Measurements from ENCODE around the gene TMEM218. TPM values are rescaled to one million over a fixed set of nuclear protein-coding genes. Genes with fewer than 3 reads are reported as not detected.

The TMEM218 gene
- total RNA-seq: 23.1 TPM

DNA sequence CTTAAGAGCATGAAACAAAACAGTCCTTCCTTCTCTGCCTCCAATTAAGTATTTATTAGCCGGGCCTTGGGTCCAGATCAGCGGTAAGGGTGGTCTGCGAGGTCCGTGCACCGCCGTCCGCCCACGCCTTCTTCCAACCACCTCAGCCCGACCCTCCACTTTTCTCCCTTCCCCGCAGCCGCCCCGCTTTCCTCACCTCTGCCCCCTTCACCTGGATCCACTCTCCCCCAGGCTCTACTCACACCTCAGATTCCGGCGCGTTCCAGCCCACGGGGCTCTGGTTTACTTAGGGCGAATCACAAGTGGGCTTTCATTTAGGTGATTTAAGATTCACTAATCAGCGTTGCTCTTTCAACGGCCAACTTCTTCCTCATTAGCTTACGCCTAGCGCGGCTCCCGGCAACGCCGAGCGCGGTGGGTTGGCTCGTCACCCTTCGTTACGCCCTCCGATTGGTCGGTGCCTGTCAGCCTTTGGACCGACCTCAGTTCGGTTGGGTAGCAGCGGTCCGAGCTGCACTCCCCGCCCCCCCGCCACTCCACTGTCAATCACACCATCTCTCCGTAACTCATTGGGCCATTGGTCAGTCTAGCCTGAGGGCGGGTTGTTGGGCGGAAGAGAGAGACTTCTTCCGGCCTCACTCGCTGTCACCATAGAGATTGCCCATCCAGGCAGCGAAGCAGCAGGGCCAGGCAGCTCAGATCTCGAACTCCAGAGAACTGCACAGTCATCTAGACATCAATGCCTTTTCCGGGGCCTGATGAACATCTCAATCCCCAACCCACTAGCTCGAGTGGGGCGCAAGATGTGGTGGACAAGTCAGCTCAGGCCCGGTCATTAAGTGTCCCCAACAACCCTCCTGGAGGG lies at the start of gene TMEM218:
Gene TMEM218 (minus strand): TSS at position 284 of the 865 bp plus-strand sequence. CDS start 9,385 bp downstream, outside the sequence.
- peak; percentile 99 for DNase-seq

DNA sequence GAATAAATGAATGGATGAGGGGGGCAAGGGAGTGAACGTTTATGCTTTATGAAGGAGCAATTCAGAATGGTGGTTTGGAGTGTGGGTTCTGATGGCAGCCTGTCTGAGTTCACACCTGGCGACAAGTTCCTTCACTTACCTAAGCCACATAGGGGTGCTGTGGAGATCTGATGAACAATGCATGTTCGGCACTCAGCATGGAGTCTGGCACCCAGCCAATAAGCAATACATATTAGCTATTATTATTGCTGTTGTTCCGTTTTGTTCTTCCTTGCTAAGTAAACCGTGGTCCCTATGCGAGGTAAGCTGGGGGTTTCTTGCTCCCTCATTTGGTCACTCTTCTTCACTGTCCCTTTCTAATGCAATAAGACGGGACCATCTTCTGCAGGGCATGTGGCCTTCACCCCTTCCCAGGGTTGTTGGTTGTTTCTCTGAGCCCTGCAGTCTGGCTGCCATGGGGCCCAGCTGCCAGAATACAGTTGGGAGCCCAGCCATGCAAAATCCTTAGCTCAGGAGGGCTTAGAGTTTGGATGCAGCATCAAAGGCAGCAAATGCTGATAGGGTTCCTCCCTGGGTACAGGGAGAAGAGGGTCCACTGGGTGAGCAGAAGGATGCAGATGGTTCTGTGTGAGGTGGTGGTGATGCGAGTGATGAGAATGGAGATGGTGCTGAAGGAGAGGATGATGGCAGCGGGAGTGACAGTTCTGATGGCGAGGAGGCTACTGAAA lies 46.7 kb upstream of the TMEM218 start:
- no peak for DNase-seq

DNA sequence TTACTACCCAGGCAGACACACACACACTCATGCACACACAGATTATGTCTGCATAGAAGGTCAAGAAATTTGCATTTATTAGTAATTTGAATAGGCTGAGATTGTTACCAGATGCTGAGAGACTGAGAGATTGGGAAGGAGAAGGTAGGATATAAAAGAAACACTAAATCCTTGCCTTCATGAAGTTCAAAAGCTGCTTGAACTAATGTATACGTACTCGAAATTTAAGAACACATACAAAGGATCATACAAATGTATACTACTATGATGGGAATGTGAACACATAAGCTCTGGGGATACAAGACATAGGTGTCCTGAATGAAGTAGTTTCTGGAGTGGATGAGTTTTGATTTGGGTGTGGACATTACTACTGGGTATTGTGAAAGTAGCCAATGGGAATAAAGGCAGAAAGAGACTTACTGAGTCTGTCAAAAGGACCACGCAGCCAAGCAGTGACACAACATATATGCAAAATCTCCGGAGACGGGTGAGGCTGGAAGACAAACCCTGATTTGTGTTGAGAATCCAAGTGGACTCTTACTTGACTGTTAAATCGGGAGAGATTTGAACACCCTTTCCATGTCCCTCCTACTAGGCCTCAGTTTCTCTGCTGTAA lies 45.8 kb upstream of the TMEM218 start:
- DNase-seq: no peak

DNA sequence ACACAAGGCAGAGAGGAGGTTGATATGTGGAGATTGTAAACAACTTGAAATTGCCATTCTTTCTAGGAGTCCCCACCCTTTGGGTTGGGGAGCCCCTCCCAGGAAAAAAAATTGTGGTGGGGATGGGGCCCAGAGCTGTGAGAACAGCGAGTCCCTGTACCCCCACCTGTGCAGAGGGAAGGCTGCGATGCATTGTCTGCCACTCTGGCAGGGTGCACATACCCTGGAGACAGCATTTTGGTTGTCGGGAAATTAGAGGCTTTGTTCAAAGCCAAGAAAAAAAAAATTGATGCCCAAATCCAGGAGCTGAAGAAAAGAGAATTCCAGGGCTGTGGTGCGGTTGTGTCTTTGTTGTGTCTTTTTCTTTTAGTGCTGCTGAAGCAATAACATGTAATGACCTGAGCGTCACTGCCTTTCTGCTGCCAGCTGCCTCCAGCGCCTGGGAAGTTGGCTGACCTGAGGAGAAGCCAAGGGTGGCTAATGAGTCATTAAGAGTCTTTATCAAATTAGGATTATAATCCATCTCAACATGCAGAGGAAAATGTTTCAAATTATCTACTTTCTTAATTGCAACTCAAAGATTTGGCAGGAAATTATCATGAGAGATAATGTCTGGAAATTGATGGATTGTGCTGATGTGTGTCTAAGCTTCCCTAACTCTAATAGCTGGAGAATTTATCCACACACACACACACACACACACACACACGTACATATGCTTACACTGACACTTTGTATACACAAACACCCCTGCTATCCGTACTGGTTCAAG lies 45.1 kb upstream of the TMEM218 start:
- DNase-seq: no peak

DNA sequence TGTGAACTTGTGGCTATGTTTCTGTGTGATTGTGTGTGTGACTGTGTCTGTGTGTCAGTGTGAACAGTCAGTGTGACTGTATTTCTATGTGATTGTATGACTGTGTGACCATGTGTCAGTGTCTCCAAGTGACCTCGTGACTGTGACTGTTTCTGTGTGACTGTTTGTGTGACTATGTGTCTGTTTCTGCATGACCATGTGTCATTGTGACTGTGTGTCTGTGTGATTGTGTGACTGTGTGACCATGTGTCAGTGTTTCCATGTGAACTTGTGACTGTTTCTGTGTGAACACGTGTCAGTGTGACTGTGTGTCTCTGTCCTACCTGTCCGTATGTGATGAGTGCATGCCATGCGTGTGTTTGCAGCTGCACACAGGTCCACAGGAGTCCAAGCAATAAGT lies 44.3 kb upstream of the TMEM218 start:
- no peak for DNase-seq

DNA sequence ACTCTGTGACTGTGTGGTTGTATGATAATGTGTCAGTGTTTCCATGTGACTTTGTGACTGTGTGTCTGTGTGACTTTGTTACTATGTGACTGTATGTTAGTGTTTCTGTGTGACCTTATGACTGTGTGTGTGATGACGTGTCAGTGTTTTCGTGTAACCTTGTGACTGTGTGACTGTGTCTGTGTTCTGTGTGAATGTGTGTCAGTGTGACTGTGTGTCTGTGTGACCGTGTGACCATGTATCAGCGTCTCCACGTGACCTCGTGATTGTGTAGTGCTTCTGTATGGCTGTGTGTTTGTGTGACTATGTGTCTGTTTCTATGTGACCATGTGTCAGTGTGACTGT lies 43.6 kb upstream of the TMEM218 start:
- DNase-seq: no peak

DNA sequence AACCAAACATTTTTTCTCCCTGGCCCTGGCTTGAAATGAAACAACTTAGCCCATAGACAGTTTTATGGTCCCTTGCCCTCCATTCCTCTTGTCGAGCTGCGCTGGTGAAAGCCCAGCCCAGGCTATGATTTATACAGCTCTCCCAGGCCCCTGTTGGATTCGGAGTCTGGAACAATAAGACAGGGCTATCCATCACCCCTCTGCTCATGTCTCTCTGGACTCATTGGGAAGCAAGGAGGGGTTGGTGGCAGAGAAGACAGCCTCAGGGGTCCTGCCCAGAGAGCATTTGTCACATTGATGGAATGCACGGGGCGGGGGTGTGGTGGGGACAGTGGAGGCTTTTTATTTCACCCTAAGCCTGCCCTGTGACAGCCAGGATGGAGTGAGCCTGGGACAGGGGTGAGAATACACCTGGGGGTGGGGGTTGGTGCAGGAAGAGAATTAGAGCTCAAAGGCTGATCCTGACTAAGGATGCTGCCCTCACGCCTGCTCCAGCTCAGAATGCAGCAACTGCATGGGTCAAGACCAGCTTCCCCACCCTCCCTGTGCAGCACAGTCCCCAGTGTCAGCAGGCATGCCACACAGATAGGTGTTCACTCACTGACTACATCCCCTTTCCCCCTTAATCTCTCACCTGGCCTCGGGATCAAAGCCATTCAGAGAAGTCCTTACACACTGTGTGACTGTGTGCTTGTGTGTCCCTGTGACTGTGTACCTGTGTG lies 43.1 kb upstream of the TMEM218 start:
- DNase-seq: no peak

DNA sequence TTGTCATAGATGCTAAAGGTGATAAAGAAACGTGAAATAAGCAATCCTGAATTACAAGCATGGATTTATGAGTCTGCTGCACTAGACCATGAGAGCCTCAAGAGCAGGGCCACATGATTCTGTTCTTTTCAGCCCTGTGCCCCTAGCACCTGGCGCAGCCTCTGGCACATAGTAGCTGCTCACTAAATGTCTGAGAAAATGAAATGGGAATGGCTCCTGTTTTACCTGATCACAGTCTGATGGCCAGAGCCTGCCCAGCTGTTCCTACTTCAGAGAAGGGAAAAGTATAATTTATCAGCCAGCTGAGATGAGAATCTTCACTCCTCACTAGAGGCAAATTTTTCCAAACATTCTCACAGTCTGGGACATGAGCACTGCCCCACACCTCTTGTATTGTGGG lies 42.4 kb upstream of the TMEM218 start:
- DNase-seq: no peak

DNA sequence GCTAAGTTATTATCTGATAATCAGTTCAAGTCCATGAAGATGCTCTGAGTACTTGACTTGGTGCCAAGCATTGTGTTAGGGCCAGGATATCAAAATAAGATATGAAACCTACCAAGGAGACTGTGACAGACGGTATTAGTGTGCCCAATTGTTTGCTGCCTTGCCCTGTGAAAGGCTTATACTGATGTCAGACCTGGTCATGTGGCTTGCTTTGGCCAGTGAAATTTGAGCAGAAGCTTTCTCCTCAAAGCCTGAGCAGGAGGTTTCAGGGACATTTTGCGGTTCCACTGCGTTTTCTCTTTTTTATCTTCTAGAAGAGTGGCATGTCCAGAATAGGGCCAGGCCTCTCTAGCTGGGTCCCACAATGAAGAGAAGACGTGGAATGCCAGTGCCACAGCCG lies 37.3 kb upstream of the TMEM218 start:
- no peak for DNase-seq

DNA sequence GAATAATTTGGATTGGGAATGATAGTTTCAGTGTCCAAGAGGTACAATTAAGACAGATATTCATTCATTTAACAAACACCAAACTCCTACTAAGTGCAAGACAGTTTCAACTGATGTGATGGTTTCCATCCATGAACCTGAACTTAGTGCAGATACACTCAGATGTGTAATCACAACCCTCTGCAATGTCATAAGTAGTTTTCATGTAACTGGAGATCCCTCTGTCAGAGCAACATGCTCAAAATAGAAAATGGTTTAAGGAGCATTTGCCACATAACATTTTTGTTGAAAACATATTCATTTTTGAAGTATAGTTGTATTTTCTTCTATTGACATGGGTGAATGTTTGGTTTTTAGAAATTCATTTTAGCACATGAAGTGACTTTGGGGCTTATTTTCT lies 36.6 kb upstream of the TMEM218 start:
- no peak for DNase-seq

DNA sequence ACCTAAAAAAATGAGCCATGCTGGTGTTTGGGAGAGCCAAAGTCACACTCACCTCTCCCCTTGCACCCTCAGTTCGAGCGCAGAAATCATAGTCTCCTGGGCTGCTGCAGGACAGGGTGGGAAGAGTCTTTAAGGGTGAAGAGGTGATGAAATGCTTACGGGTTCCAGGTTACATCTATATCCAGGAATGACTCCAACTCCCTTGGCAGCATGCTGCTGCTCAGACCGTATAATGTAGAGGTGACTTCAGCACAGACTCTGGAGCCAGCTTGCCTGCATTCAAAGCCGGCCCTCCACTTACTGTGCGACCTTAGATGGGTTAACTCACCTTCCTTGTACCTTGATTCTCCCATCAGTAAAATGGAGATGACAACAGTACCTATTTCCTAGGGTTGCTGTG lies 35.9 kb upstream of the TMEM218 start:
- DNase-seq: no peak

DNA sequence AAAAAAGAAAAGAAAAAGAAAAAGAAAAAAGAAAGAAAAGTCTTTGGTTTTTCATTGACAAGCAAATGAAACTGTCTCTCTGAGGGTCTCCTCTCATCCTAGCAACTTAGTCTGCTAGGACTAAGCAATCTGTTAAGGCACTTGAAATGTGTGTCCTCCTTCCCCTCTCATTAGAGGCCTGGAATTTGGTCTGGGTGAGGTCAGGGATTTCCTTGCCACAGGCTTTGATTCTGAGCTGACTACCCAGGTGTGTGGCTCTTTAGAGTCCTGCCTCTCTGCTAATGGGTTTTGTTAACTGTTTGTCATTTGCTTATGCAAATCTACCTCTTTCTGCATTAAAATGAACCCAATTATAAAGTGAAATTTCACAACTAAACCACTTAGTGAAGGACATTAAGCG lies 34.8 kb upstream of the TMEM218 start:
- no peak for DNase-seq

DNA sequence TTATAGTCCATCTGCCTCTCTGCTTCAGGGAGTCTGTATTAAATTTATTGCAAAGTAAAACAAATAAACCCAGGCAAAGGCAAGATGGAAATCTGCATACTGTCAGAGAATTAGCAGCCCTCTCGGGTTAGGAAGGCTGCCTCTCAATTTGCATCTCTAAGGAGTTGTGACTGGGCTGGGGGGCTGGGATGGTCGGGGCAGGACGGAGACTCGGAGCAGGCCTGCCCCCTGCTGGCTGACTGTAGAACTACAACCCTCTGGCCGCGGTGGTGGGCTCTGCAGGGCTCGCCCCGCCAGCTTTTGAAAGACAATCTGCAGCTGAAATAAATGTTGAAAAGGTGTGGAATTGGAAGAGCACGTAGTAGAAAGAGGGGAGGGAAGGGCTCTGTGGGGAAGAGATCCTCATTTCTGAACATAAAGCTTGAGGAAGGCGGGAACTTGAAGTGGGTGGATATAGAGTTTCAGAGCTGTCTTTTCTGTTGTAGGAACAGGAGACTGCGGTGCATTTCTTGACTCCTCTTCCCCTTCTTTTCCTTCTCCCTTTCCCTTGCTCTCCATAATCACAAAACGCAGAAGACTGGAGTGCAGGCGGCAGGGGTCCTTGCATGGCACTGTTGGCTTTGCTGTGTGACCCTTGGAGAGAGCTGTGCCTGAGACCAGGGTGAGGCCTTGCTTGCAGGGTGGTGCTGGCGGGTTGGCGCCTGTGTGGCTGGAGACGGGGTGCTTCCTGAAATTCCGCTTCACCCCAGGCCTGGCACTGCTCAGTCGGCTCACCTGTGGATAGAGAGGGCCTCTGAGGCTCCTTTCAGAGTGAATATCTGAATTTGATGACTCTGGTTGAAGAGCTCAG lies 30.5 kb upstream of the TMEM218 start:
- no peak for DNase-seq

DNA sequence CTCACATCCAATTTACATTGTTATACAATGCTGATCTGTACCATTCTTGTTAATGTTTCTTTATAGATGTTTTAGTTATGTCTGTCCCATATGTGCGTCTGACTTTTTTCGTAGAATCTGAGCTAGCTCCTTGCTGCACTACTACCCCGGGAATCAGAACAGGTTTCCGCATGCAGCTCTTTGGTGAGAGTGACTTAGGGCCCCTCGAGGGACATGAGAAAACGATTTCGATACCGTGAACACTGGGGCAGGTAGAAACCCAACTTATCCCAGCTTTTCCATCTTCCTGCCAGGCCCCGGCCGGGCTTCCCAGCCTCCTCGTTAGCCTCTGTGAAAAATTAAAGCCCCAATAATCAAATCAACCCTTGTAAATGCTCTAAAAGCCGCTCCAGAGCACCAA lies 29.8 kb upstream of the TMEM218 start:
- no peak for DNase-seq

DNA sequence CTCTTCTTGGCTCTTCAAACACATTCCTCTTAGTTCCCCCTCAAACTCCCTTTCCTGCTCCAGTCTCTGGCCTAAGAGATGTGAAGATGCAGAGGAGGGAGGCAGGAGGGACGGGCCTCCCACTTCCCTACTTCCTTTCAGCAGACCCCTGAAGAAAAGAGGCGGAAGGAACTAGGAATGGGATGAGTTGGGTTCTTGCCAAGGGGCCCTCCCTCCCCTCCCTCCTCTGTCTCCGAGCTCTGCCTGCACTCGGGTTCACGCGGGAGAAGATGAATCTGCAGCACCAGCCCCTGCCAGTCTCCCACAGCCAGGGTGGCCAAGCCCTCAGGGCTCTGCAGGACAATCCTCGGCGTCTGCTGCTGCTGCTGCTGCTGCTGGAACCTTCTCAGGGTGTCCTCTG lies 28.8 kb upstream of the TMEM218 start:
- DNase-seq: no peak

DNA sequence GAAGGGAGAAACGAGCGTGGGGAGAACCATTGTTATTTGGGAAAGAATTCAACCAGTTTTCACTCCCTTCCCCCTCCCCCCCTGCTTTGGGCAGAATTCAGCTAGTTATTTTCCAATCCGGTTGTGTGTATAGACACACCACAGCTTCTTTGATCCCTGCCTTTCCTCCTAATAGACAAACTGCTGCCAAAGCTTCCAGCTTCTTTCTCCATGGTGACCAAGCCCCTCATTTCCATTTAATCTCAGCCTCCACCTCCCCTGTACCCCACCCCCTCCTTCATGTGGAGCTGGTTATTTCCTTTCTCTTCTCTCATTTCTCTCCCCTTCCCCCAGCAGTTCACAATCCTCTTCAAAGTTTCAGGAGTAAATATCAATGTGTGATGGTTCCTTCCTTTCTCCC lies 28.4 kb upstream of the TMEM218 start:
- no peak for DNase-seq

DNA sequence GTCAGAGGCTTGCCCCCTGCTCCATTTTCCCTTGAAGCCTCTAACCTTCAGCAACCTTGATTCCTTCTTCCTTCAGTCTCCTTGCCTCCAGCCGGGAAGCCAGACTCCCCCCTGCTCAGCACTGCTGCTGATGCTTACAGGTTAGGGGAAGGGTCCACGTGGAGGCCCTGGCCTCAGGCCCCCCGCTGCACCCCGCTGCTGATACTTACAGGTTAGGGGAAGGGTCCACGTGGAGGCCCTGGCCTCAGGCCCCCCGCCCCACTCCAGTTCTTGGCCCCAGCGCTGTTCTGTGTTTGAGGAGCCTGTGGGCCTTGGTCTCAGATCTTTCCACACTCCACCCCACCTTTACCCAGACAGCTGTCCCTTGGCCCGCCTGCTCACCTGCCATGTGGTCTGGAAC lies 27.5 kb upstream of the TMEM218 start:
- DNase-seq: no peak

DNA sequence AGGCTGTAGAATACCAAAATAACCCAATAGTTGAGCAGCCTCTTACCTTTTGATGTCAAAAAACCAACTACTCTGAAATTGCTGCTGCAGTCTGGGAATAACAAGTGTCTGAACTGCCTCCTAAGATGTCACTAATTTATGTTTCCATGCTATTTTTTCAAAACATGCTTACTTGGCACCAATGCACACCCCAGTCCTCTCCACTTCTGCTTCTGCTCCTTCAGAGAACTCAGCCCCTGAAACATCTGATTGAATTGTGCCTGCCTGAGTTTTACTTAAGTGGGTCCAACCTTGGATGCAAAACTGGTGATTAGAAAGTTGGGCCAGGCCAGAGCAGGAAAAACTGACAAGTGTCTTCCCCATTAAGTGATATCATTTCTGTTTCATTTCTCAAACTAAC lies 24.6 kb upstream of the TMEM218 start:
- no peak for DNase-seq

DNA sequence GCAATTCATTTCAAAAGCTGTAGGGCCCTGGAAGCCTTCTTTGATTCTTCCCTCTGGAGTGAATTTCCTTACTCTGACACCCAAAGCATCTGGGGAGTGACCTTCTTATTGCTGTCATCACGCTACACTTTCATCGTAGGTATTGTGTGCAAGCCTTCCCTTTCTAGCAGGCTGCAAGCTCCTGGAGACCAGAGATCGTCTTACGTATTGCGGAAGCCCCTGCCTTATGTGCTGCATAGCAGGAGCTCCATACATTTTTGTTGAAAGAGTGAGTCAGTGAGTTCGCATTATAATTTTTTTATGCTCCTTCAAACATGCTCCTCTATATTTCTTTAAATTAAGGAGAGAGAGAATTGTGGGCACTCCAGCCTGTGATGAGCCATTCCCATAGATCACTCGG lies 21.2 kb upstream of the TMEM218 start:
- DNase-seq: no peak

DNA sequence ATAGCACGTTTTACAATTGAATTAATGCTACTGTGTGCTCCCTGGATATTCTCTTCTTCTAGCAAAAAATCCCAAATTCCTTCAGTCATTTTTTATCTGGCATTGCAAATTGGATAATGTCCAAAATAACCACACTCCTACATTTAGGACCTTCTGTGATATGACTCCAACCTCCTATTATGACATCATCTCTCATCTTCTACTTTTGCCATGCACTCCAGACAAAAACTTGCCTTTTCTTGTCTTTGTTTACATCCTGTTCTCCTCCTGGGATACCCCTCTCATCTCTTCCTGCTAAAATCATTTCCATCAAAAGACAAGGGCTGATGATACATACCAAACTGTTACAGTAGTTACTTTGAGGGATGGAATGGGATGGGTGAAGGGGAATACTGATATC lies 20.6 kb upstream of the TMEM218 start:
- DNase-seq: no peak
